PC-9 (cell line): ENCODE measurements around the gene VAPB.

Experiments used
- EZH2 ChIP-seq: fragments of 200-600 bp; sonication (generic); IDR thresholded peaks from 2 replicates; pipeline ENCODE4 v1.8.0; 2017; ENCODE audit warnings: antibody characterized with exemption, low read depth
- TF ChIP-seq, protein P1 (sequence below): fragments of 200-600 bp; sonication (generic); conservative IDR thresholded peaks from 2 replicates; pipeline ENCODE4 v1.6.1; 2017; ENCODE audit warnings: mixed run types, antibody characterized with exemption, mild to moderate bottlenecking, moderate library complexity

DNA sequence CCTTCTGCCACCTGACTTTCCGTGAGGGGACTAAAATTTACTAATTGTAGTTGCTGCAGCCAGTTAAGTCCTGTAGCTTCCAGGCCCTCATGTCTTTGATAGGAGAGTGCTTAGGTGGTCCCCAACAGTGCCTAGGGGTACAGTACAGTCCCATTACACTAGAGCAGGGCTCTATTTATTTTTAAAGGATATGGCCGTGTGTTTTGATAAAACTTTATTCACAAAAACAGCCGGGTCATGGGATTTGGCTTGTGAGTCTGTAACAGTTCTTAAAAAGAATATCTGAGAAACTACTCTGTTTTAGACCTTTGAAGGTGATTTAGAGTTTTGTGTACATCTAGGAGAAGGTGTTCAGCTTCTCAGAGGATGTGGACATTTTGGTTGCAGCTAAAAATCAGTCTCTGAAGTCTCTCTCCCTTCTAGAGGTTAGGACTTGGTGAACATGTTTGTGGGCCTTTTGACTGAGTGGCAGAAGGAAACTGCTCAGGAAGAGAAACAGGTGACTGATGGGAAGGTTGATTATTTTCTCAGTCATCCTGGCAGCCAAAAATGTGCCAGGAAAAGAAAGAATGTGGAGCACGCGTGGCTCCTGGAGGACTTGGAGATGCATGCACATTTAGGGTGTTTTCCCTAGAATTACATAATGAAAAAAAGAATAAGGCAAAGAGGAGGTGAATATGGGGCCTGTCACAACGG lies 57.4 kb downstream of the VAPB start:
- no peak for TF ChIP-seq EZH2
- TF ChIP-seq, protein P1, sequence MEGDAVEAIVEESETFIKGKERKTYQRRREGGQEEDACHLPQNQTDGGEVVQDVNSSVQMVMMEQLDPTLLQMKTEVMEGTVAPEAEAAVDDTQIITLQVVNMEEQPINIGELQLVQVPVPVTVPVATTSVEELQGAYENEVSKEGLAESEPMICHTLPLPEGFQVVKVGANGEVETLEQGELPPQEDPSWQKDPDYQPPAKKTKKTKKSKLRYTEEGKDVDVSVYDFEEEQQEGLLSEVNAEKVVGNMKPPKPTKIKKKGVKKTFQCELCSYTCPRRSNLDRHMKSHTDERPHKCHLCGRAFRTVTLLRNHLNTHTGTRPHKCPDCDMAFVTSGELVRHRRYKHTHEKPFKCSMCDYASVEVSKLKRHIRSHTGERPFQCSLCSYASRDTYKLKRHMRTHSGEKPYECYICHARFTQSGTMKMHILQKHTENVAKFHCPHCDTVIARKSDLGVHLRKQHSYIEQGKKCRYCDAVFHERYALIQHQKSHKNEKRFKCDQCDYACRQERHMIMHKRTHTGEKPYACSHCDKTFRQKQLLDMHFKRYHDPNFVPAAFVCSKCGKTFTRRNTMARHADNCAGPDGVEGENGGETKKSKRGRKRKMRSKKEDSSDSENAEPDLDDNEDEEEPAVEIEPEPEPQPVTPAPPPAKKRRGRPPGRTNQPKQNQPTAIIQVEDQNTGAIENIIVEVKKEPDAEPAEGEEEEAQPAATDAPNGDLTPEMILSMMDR, result no peak
